Measurements from ENCODE around the gene RP2. TPM values are rescaled to one million over a fixed set of nuclear protein-coding genes. Genes with fewer than 3 reads are reported as not detected.

Gene RP2
- polyA plus RNA-seq, 2 of the 4 experiments (the other 2 are of a cell fraction), result 14.0 to 14.8 TPM

DNA sequence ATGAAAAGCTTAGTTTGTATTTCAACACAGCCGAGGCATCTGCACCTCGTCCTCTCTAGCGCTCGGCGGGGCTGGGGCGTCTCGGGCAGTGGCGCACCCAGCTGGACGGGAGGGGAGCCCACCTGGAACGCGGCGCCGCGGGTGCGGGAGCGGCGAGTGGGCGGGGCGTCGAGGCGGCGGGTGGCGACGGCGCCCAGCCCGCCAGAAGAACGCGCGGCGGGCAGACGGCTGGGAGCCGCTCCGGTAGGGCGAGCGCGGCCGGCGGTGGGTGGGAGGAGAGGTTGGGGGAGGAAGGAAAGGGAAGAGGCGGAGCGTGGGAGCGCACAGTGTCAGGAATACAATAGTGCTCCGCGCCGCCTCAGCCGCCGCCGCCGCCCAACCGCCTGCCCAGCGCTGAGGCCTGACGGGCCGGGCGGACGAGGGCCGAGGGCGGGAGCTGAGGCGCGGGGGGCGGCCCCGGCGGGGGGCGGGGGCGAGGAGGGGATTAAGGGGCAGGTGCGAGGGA is 75.3 kb downstream of the RP2 start, which contains the start of gene JADE3:
JADE3 (plus strand) TSS at position 324 of the 505 bp plus-strand sequence. CDS start 72,474 bp downstream, outside the sequence.
- FAIRE-seq (no peak), ATAC-seq (peak; percentile 91 to 92), DNase-seq (ENCODE audit: low read depth in 1 of 2, low spot score in 1 of 2) (peak; percentile 61 to 82)
- CTCF ChIA-PET, result interaction anchor here (0.6 to 3.8 kb wide), 23 partner anchors 9 to 605 kb away, joined by 3 to 22 read pairs (median 4); partner anchors contain the start of genes RP2 and SLC9A7
- H3K4me2 ChIP-seq, result peak within 1 kb of the TSS; percentile 93
- peak within 1 kb of the TSS; percentile 88 to 96 for H3K27ac ChIP-seq
- no peaks in the 10 kb centered on the region for H3K9me3 ChIP-seq
- TF ChIP-seq JUN (IDR thresholded peaks at IDR 0.05), result peak in 1 of 2 experiments; percentile 42; a peak in 2 of 5 replicates
- no peak for TF ChIP-seq TP53 (CRISPR knock-in tag; IDR thresholded peaks at IDR 0.05)
- TF ChIP-seq, protein P1, sequence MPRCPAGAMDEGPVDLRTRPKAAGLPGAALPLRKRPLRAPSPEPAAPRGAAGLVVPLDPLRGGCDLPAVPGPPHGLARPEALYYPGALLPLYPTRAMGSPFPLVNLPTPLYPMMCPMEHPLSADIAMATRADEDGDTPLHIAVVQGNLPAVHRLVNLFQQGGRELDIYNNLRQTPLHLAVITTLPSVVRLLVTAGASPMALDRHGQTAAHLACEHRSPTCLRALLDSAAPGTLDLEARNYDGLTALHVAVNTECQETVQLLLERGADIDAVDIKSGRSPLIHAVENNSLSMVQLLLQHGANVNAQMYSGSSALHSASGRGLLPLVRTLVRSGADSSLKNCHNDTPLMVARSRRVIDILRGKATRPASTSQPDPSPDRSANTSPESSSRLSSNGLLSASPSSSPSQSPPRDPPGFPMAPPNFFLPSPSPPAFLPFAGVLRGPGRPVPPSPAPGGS (IDR thresholded peaks at IDR 0.05), result peak; percentile 36; the same call in 1 of the 3 replicates
- TF ChIP-seq POLR2A (IDR thresholded peaks at IDR 0.05; ENCODE audit: low read length), result peak; percentile 45
- TF ChIP-seq NPAS2 (CRISPR knock-in tag; IDR thresholded peaks at IDR 0.05; ENCODE audit: borderline replicate concordance), result no peak
- TF ChIP-seq KDM1A (IDR thresholded peaks at IDR 0.05; ENCODE audit: low read depth), result no peak
- H3K4me1 ChIP-seq, result peaks cover 8% of the 10 kb centered on the region
- POLR2A ChIA-PET, result no interaction called here
- WGBS (ENCODE audit: missing lambda C conversion rate), result 0% methylated on average over 9 of the region's 64 CpGs
- H3K4me3 ChIP-seq, result peak within 1 kb of the TSS; percentile 96

DNA sequence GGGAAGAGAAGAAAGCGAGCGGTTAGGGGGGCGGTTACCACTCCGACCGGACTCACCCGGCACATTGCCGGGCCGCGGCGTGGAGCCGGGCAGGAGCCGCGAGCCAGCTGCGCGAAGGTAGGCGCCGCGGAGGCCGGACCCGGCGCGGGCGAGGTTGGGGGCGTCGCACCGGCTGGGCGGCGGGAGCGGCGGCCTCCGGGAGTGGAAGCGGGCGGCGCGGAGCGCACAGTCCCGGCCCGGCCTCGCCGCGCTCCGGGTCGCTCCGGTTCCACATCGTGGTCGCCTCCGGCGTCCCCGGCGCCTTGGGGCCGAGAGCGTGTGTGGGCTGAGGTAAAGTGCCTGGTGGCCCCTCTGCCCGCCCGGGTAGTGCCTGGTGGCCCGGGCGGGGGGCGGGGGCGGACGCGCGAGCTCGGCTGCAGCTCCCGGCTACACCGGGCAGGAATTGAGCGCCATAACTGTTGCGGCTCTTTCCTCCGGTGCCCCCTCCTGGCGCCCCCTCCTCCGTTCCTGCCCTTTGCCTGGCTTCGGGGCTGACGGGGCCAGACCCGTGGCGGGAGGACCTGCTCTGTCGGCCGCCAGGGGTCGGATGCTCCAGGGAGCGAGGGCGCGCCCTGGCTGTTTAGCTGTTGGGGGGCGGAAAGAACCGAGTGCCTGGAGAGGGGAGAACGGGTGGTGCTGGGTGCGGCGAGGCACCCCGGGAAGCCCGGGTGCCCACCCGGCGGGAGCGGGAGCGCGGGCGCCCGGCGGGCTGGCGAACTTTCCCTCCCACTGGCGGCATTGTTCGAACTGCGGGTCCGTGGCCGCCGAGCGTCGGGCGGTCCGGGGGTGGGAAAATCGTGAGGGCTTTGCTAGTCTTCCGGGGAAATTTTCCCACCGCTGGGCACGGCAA is 76.0 kb downstream of the RP2 start:
- no peaks in the 10 kb centered on the region for H3K9me3 ChIP-seq
- ChIA-PET CTCF (interaction anchor here (0.6 to 3.8 kb wide), 30 partner anchors 10 to 604 kb away, joined by 3 to 22 read pairs (median 4); partner anchors contain the start of genes RP2 and SLC9A7), POLR2A (no interaction called here)
- no peak for FAIRE-seq
- ATAC-seq, result peak; percentile 89 to 90
- peak; percentile 68 to 75 for DNase-seq (ENCODE audit: low read depth in 1 of 2, low spot score in 1 of 2)
- WGBS (ENCODE audit: missing lambda C conversion rate), result 0% methylated on average over 27 of the region's 109 CpGs
- H3K27ac ChIP-seq, result peak overlapping the region; percentile 88 to 96
- H3K4me3 ChIP-seq, result peak overlapping the region; percentile 96
- H3K4me2 ChIP-seq, result peak overlapping the region; percentile 93
- H3K4me1 ChIP-seq, result peaks cover 8% of the 10 kb centered on the region
- TF ChIP-seq TP53 (CRISPR knock-in tag; IDR thresholded peaks at IDR 0.05) (no peak), SREBF2 (IDR thresholded peaks at IDR 0.05) (no peak), JUNB (IDR thresholded peaks at IDR 0.05) (no peak), MAZ (IDR thresholded peaks at IDR 0.05; ENCODE audit: borderline replicate concordance, low read depth, low read length) (no peak), CEBPB (IDR thresholded peaks at IDR 0.05) (no peak), RAD21 (conservative IDR thresholded peaks at IDR 0.05 in 1 of 2, IDR thresholded peaks at IDR 0.05 in 1 of 2) (peak; percentile 42 to 56), MYC (IDR thresholded peaks at IDR 0.05; ENCODE audit: borderline replicate concordance, low read length) (no peak), GATA3 (IDR thresholded peaks at IDR 0.05; ENCODE audit: borderline replicate concordance) (no peak), CBX8 (IDR thresholded peaks at IDR 0.05) (no peak), KDM5A (IDR thresholded peaks at IDR 0.05) (no peak), NPAS2 (CRISPR knock-in tag; IDR thresholded peaks at IDR 0.05; ENCODE audit: borderline replicate concordance) (no peak), FOSB (CRISPR knock-in tag; IDR thresholded peaks at IDR 0.05) (no peak), ZC3H11A (IDR thresholded peaks at IDR 0.05) (no peak), NFE2L2 (conservative IDR thresholded peaks at IDR 0.05; ENCODE audit: low read length) (no peak), ESRRA (IDR thresholded peaks at IDR 0.05; ENCODE audit: borderline replicate concordance, low read length) (no peak), POLR2AphosphoS2 (conservative IDR thresholded peaks at IDR 0.05; ENCODE audit: low read length) (no peak)
- TF ChIP-seq, protein P2, sequence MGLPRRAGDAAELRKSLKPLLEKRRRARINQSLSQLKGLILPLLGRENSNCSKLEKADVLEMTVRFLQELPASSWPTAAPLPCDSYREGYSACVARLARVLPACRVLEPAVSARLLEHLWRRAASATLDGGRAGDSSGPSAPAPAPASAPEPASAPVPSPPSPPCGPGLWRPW (IDR thresholded peaks at IDR 0.05), result no peak
- TF ChIP-seq, protein P3, sequence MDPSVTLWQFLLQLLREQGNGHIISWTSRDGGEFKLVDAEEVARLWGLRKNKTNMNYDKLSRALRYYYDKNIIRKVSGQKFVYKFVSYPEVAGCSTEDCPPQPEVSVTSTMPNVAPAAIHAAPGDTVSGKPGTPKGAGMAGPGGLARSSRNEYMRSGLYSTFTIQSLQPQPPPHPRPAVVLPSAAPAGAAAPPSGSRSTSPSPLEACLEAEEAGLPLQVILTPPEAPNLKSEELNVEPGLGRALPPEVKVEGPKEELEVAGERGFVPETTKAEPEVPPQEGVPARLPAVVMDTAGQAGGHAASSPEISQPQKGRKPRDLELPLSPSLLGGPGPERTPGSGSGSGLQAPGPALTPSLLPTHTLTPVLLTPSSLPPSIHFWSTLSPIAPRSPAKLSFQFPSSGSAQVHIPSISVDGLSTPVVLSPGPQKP (IDR thresholded peaks at IDR 0.05; ENCODE audit: low read depth, low read length), result no peak
- TF ChIP-seq, protein P4, sequence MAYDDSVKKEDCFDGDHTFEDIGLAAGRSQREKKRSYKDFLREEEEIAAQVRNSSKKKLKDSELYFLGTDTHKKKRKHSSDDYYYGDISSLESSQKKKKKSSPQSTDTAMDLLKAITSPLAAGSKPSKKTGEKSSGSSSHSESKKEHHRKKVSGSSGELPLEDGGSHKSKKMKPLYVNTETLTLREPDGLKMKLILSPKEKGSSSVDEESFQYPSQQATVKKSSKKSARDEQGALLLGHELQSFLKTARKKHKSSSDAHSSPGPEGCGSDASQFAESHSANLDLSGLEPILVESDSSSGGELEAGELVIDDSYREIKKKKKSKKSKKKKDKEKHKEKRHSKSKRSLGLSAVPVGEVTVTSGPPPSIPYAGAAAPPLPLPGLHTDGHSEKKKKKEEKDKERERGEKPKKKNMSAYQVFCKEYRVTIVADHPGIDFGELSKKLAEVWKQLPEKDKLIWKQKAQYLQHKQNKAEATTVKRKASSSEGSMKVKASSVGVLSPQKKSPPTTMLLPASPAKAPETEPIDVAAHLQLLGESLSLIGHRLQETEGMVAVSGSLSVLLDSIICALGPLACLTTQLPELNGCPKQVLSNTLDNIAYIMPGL (CRISPR knock-in tag; IDR thresholded peaks at IDR 0.05; ENCODE audit: borderline replicate concordance), result peak; percentile 71; the same call in 1 of the 2 replicates
- TF ChIP-seq, protein P5, sequence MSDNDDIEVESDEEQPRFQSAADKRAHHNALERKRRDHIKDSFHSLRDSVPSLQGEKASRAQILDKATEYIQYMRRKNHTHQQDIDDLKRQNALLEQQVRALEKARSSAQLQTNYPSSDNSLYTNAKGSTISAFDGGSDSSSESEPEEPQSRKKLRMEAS (IDR thresholded peaks at IDR 0.05), result peak; percentile 45
- TF ChIP-seq, protein P6, sequence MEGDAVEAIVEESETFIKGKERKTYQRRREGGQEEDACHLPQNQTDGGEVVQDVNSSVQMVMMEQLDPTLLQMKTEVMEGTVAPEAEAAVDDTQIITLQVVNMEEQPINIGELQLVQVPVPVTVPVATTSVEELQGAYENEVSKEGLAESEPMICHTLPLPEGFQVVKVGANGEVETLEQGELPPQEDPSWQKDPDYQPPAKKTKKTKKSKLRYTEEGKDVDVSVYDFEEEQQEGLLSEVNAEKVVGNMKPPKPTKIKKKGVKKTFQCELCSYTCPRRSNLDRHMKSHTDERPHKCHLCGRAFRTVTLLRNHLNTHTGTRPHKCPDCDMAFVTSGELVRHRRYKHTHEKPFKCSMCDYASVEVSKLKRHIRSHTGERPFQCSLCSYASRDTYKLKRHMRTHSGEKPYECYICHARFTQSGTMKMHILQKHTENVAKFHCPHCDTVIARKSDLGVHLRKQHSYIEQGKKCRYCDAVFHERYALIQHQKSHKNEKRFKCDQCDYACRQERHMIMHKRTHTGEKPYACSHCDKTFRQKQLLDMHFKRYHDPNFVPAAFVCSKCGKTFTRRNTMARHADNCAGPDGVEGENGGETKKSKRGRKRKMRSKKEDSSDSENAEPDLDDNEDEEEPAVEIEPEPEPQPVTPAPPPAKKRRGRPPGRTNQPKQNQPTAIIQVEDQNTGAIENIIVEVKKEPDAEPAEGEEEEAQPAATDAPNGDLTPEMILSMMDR (IDR thresholded peaks at IDR 0.05), result peak; percentile 51
- TF ChIP-seq, protein P1 (IDR thresholded peaks at IDR 0.05), result 0 out of 3 replicates have a peak, but pooled peaks have one; percentile 3

Data from A549 (cell line).